ENCODE measurements around the gene SLC35B2.

SLC35B2 gene

GRCh38 chr6:44219815-44220784 lies 37.2 kb downstream of the SLC35B2 start:
- DNase-seq = no peak

- no peak for DNase-seq
These were observed 38.1 kb downstream of the SLC35B2 start for GRCh38 chr6:44219053-44219814.

DNA sequence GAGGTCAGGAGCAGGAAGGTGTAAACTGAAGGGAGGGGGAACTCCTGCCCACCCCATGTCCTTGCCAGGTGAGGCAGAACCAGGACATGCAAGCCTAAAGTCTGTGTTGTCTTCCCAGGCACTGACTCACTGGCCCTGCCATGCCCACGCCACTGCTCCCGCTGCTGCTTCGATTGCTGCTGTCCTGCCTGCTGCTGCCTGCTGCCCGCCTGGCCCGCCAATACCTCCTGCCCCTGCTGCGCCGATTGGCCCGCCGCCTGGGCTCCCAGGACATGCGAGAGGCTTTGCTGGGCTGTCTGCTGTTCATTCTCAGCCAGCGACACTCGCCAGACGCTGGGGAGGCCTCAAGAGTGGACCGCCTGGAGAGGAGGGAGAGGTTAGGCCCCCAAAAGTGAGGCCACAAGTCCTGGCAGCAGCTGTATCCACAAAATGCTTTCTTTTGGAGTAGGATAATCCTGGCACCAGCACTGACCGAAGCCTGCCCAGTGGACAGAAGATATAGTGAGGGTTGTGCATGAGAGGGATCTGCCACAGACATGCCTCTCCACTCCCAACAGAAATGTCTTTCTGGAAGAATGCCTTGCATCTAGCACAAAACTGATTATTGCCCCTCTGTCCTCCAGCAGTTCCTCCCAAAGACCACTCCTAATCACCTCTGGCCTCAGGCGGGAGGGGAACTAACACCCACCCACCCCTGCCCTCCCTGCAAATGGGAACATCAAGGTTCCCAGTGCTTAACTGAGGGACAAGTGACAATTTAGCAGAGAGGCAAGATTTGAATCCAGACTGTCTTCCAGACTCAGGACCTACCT lies 39.8 kb downstream of the SLC35B2 start:
- DNase-seq = no peak

DNA sequence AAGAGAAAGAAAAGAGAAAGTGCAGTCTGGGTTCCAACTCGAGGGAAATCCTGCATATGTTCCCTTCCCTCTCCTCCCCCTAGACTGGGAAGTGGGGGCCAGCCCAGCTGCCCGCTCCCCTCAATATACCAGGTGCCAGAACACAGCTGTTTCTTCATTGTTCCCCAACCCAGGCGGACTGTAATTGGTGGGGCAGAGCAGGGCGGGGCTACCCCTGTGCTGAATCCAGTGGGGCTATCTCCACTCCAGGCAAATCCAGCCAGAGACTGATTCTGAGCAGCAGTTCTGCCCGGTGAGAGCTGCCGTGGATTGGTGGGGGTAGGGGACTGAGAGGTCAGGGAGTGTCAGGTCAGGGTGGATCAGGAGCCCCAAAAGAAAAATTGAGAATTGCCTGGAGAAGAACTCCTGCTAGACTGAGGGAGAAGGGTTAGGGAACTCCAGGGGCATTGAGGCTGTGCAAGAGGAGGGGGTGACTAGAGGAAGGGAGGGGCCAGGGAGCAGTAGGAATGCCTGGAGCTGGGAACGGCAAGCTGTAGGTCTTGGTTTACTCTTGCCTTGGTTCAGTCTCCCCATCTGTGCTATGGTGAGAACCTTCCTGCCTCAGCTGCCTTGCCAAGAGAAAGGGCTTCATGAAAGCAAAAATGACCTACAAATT lies 40.5 kb downstream of the SLC35B2 start, which contains the start of gene MYMX:
Gene MYMX (plus strand): TSS at position 250 of the 655 bp plus-strand sequence. CDS start 546 bp downstream, outside the sequence.
- DNase-seq = no peak

DNA sequence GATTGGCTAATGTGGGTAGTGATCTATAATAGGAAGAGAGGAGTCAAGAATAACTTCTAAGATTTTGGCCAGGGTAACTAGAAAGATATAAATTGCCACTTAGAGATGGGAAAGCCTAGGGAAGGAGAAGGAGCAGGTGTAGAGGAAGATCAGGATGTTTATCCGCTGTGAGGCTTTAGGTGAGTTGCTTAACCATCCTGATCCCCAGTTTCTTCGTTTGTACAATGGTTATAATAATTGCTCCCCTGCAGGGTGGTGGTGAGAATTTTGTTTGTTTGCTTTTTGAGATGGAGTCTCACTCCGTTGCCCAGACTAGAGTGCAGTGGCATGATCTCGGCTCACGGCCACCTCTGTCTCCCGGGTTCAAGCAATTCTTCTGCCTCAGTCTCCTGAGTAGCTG lies 43.0 kb downstream of the SLC35B2 start:
- DNase-seq = no peak

DNA sequence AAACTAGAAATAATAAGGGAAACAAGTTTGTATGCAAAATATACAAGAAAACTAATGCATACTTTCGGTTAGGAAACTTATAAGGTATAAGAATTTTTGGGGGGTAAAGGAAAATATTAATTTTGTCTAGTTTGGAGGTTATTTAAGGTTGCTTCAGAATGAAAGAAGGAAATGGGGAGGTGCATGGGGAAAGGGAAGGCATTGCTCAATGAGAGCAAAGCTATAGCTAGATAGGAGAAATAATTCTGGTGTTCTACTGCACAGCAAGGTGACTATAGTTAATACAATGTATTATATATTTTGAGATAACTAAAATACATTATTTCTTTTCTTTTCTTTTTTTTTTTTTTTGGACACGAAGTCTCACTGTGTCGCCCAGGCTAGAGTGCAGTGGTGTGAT lies 46.0 kb downstream of the SLC35B2 start:
- DNase-seq = no peak

DNA sequence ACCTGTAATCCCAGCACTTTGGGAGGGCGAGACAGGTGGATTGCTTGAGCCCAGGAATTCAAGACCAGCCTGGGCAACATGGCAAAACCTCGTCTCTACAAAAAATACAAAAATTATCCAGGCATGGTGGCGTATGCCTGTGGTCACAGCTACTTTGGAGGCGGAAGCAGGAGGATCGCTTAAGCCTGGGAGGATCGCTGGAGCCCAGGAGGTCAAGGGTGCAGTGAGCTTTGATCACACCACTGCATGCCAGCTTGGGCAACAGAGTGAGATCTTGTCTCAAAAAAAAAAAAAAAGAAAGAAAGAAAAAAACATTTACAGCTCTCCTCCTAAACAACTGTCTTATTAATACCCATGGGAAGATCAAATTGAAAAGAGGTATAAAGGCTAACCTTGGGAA lies 49.4 kb downstream of the SLC35B2 start:
- DNase-seq = no peak
